Activated CD4-positive, alpha-beta T cell treated with anti-CD3 and anti-CD28 coated beads for 48 hours (primary cell): ENCODE measurements around the gene ZYX.
A peak's percentile ranks its signal among the peaks of the same experiment; 100 is the strongest.

ENCODE experiments used
- DNase-seq: peaks from one replicate; pipeline ENCODE4 v3.0.0-alpha.2; 2020

ZYX gene

DNA sequence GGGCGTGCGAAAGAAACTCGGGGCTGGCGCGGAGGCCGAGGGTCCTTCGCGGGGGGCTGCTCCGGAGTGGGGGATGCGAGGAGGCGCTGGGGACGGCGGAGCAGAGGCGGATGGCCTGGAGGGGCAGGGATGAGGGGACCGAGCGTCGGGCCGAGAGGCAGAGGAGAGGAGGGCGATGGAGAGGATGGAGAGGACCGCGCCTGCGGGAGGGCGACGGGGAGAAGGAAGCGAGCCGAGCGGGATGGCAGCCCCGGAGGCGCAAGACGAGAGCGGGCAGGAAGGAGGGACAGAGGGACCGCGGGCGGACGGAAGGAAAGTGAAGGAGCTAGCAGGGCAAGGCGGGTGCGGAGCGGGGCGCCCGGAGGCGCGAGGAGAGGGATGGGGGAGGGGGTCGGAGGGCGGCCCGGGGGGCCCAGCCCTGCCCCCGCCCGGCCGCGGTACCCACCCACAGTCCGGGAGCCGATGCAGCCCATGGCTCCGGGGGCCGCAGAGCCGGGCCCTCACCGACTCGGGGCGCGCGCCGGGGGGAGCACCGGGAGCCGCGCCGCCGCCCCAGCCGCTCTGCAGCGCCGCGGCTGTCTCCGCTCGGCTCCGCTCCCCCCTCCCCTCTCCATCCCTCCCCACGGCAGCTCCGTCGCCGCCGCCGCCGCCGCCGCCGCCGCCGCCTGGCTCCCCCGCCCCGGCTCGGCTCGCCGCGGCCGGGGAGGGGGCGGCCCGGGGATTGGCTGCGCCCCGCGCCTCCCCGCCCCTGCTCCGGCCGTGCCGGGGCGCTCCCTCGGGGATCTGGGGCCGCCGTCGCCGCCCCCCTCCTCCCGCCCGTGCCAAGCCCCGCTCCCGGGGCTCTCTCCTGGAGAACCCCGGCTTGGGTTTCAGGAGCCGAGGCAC is 18.8 kb upstream of the ZYX start, which contains the start of gene FAM131B:
Gene FAM131B (minus strand): TSS at position 583 of the 885 bp plus-strand sequence. CDS start 110 bp downstream, at position 473.
- DNase-seq: peak; percentile 42

DNA sequence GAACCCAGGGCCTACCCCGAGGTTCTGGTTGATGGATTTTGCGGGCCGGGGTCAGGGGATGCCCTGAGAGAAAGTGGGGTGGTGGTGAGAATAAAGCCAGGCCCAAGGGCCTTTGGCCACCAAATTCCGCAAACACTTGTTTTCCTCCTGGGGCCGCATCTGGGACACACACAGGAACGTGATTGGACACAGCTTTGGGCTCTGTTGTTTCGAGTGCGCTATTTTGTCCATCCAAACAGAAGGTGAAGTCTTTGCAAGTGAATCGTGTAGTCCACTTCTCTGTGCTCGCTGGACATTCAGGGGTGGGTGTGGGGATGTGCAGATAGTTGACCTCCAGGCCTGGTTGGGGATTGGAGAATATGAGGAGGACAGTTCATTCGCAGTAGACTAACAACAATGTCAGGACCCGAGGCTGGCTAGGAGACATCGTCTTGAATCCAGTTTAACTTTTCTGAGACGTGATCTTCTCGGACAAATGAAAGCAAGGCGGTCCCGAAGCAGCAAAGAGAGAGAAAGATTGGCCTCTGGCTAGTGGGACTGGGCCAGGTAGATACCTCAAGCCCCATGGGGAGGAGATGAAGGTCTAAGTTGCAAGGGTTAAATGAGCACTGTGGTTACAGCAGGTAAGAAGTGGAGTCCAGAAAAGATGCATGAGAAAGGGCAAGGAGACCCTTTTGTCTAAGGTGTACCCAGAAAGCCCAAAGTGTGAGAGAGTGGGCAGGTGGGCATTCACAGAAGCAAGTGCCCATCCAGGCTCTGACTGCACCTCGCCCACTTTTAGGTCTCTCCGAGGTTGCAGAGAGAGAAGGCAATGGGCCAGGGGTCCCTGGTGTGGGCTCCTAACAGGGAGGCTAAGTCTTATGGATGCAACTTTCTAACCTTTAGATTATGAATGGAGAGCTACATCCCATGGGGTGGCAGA is 17.9 kb upstream of the ZYX start:
- no peak for DNase-seq

- no peak for DNase-seq
Measured at GRCh38 chr7:143367972-143368371, 13.2 kb upstream of the ZYX start.

DNA sequence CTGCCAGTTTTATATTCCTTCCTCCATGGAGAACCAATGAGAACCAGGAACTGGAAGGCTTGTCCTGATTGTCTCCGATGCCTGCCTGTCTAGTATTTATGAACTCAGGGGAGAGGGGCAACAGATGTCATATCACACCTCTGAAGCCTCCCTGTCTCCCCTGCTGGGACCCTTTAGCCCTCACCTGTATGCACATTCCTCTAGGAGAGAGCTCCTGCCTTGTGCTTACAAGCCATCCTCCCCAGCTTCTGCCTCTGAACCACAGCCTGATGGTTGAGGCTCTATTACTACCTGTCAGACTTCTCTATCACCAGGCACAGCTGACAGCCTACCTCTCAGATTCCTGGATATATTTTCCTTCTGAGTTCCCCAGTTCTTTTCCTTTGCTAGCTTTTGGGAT is 12.8 kb upstream of the ZYX start:
- DNase-seq: no peak

- DNase-seq: no peak
Measured at GRCh38 chr7:143369678-143370651, 11.2 kb upstream of the ZYX start.

DNA sequence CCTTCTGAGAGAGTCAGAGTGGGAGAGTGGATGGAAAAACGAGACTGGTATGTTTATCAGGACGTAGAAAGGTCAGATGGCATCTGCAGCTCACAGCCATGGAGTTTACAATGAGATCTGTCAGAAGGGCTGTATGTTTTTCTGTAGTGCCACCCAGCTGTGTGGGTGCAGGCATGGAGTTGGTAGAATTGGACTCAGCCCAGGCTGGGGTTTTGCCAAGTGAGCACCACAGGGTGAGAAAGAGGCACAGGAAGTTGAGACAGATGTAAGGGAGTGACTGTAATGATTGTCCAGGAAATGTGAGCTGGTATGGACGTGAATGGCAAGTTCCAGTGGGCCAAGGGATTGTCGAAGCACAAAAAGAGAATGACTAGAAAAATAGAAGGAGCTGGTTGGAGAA is 9.1 kb upstream of the ZYX start:
- DNase-seq: peak; percentile 74

DNA sequence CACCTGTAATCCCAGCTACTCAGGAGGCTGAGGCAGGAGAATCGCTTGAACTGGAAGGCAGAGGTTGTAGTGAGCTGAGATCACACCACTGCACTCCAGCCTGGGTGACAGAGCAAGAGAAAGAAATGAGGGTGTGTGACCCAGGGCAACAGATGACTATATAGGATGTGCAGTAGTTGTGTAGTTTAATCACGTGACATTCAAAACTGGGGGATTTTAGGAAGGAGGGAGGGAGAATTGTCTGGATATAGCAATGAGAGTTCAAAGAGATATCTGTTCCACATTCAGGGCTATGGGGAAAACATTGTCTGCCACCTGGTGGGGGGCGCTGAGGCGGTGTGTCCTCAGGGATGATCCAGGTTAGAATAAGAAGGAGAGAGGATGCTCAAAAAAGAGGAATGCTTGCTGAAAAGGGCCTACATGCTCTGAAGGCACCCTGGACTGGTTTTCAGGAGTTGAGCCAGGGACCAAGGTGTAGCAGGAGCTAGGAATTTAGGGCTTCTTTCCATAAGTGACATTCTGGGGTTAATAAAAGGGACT is 7.8 kb upstream of the ZYX start:
- DNase-seq: no peak

- DNase-seq: no peak
Measured at GRCh38 chr7:143374561-143374960, 6.6 kb upstream of the ZYX start.

GRCh38 chr7:143375298-143376034 is 5.7 kb upstream of the ZYX start:
- peak; percentile 36 for DNase-seq

DNA sequence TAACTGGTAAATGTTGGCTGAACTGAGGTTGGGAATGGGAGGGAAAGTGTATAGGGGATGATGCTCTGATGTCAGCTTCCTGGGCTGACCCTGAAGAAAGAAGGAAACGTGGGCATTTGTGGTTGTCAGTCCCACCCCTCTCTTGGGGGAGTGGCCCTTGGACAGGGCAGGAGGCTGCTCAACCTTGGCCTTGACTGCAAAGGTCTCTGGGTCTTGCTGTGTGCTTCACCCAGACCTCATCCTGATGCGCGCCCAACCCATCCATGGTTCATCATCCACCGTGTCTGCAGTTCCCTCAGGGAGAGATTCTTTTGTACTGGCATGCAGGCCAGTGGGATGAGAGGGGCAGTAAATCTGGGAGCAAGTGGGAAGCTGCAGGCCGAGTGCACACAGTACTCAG is 4.7 kb upstream of the ZYX start:
- DNase-seq: no peak

DNA sequence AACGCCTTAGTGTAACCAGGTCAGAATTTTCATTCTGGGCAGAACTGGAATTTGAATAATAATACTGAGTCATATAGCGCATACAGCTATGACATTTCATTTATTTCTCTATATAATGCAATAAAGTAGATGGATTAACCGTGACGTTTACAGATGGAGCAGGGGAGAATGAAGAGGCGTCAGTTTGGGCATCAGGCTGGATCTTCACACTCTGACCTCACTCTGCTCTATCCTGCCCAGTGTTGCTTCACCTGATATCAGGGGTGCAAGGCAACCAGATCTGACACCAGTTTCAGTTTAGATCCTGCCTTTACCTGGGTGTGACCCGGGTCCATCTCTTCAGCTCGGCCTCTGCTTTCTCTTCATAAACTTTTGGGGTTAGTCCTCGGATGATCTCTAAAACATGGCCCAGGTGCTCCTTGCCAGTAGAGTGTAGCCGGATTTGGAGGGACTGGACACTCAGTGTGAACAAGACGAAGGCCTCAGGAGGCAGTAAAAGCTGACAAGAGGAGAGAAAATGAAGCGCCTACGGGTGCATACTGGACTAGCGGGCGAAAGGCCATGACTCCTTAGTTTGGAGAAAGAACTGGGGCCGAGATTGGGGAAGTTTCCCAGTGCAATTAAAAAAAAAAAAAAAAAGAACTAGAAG is 1.4 kb upstream of the ZYX start:
- no peak for DNase-seq

DNA sequence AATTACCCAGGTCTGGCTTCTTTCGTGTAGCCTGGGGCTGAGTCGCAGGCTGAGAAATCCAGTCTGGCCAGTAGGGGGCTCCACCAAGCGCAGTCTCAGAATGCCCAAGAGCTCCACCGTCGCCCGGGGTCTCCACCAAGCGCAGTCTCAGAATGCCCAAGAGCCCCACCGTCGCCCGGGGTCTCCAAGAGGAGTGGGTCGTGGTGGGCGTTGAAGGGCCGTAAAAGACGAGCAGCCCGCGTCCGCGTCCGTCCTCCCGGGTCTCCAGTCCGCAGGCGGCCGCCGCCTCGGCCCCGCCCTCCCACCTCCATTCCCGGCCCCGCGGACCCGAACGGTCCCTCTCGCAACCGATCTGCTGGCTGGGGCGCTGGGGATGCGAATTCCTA is 892 bp upstream of the ZYX start:
- DNase-seq: peak; percentile 91

- DNase-seq: peak; percentile 32
Measured at GRCh38 chr7:143381427-143382125, 431 bp downstream of the ZYX start.

GRCh38 chr7:143382126-143382790 is 1.1 kb downstream of the ZYX start:
- no peak for DNase-seq

DNA sequence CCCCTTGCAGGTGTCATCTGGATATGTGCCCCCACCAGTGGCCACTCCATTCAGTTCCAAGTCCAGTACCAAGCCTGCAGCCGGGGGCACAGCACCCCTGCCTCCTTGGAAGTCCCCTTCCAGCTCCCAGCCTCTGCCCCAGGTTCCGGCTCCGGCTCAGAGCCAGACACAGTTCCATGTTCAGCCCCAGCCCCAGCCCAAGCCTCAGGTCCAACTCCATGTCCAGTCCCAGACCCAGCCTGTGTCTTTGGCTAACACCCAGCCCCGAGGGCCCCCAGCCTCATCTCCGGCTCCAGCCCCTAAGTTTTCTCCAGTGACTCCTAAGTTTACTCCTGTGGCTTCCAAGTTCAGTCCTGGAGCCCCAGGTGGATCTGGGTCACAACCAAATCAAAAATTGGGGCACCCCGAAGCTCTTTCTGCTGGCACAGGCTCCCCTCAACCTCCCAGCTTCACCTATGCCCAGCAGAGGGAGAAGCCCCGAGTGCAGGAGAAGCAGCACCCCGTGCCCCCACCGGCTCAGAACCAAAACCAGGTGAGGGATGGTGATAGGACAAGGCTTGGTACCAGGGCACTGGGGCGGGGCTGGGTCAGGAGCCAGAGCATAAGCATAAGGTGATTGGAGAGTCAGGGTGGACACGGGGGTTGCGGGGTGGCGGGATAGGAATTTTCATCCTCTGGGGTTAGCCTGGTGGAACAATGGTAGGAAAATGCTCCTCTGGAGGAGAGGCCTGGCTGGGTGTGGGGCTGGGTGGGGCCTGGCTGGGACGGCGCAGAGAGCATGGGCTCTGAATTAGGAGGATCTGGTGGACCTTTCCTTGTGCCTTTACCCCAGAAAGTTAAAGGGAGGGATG is 1.9 kb downstream of the ZYX start:
- DNase-seq: no peak

DNA sequence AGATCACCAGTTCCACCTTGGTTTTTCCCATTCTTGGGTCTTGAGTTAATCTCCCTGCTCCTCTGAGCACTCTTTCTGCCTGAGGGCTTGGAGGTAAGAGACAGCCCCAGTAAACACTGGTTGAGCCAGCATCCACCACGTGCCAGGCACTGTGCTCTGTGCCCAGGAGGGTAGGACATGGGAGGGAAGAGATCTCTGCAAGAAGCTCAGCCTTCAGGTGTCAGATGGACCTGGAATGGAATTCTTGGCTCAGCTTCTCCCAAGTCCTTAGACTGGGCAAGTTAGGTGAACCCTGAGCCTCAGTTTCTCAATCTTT is 2.5 kb downstream of the ZYX start:
- DNase-seq: no peak

DNA sequence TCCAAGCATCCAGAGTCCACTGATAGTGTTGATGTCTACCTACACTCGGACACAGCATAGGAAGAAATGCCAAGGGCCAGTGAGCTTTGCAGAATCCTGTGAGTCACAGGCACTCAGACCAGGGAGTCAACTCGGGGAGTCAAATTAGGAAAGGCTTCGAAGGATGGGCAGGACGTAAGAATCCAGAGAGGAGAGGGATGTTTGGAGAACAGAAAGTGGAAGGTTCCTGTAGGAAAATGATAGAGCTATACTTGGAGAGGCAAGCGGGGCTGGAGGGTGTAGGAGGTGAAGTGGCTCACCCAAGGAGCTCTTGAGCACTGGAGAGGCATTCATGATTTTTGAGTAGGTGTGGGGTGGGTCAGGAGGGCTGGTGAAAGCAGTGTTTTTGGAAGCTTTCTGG is 3.0 kb downstream of the ZYX start:
- DNase-seq: no peak

- no peak for DNase-seq
Measured at GRCh38 chr7:143384661-143385631, 3.8 kb downstream of the ZYX start.
